ENCODE measurements around the gene RNLS.

RNLS gene

DNA sequence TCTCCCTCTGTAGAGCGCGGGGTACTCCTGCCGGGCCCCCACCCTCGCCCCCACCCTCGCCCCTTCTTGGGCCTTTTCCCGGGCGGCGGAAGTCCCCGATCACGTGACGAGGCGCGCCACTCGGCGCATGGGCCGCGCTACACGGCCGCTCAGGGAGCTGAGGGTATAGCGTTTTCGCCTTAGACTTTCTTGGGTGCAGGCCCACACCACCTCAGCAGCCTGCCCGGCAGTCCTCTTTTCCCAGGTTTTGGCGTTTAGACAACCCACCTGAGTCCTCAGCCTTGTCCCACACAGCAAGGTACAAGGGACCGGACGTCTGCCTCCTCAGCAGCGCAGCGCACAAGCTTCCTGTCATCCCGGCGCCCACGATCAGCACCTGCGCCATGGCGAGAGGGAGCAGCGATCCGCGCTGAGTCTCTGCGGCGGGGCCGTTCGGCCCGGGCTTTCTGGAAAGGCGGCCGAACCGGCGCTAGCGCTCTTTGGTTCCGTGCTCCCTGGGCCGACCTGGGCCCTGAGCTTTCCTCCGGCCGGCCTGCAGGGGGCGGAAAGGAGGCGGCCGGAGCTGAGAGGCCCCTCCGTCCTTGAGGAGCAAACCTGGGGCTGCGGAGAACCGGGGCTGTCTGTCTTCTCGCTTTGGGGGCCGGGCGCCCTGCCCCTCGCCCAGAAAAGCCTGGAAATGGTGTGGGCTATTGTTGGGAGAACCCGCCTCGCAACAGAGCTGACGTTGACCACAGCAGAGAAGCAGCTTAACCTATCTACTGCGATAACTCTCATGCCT, at the start of gene RNLS:
Gene RNLS, minus strand, starts transcription at position 513 of the 778 bp plus-strand sequence.
- peak; percentile 42 for DNase-seq (ENCODE audit: low read depth)
- H3K4me3 ChIP-seq (ENCODE audit: low read depth, low read length) = peak within 1 kb of the TSS; percentile 62
- TF ChIP-seq, protein P1, sequence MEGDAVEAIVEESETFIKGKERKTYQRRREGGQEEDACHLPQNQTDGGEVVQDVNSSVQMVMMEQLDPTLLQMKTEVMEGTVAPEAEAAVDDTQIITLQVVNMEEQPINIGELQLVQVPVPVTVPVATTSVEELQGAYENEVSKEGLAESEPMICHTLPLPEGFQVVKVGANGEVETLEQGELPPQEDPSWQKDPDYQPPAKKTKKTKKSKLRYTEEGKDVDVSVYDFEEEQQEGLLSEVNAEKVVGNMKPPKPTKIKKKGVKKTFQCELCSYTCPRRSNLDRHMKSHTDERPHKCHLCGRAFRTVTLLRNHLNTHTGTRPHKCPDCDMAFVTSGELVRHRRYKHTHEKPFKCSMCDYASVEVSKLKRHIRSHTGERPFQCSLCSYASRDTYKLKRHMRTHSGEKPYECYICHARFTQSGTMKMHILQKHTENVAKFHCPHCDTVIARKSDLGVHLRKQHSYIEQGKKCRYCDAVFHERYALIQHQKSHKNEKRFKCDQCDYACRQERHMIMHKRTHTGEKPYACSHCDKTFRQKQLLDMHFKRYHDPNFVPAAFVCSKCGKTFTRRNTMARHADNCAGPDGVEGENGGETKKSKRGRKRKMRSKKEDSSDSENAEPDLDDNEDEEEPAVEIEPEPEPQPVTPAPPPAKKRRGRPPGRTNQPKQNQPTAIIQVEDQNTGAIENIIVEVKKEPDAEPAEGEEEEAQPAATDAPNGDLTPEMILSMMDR (IDR thresholded peaks at IDR 0.05; ENCODE audit: low read depth, low read length, missing control alignments) = peak; percentile 83

- no peak overlapping the region for H3K4me3 ChIP-seq (ENCODE audit: low read depth, low read length)
- DNase-seq (ENCODE audit: low read depth) = no peak
- TF ChIP-seq, protein P1 (IDR thresholded peaks at IDR 0.05; ENCODE audit: low read depth, low read length, missing control alignments) = no peak
Measured at GRCh38 chr10:88624840-88625239, 41.7 kb upstream of the RNLS start.

- TF ChIP-seq, protein P1 (IDR thresholded peaks at IDR 0.05; ENCODE audit: low read depth, low read length, missing control alignments) = no peak
- no peak for DNase-seq (ENCODE audit: low read depth)
- H3K4me3 ChIP-seq (ENCODE audit: low read depth, low read length) = no peak overlapping the region
Measured at GRCh38 chr10:88623835-88624234, 40.7 kb upstream of the RNLS start.

DNA sequence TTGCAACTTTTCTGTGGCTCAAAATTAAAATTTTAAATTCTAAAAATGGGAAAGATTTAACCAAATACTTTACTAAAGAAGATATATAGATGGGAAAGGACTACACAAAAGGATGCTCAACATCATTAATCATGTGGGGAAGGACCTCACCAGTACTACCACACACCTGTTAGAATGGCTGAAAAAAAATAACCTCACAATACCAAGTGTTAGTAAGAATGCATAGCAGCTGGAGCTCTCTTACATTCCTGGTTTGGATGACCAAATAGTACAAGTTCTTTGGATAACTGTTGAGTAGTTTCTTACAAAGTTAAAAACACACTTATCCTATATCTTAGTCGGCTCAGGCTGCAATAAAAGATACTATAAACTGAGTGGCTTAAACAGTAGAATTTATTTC, 37.3 kb upstream of the RNLS start:
- DNase-seq (ENCODE audit: low read depth) = no peak
- H3K4me3 ChIP-seq (ENCODE audit: low read depth, low read length) = no peak overlapping the region
- TF ChIP-seq, protein P1 (IDR thresholded peaks at IDR 0.05; ENCODE audit: low read depth, low read length, missing control alignments) = no peak

DNA sequence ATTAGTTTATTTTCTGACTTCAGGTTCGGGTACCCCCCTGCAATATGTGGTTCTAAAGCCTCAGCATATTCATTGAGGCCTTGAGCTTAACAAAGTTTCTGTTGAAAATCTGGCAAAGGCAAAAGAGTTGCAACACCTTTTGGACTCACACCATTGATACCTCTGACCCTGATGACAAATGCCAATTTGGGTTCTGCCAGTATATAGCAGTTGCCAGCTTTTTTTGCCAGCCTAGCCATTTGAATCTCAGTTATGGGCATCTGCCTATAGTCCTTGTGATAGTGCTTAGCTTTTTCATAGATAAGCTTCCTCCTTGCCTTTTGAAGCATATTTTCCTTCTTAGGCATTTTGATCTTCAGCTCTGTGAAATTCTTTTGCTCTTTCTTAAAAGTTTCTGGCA, 35.4 kb upstream of the RNLS start:
- TF ChIP-seq, protein P1 (IDR thresholded peaks at IDR 0.05; ENCODE audit: low read depth, low read length, missing control alignments) = no peak
- no peak for DNase-seq (ENCODE audit: low read depth)
- H3K4me3 ChIP-seq (ENCODE audit: low read depth, low read length) = no peak overlapping the region

DNA sequence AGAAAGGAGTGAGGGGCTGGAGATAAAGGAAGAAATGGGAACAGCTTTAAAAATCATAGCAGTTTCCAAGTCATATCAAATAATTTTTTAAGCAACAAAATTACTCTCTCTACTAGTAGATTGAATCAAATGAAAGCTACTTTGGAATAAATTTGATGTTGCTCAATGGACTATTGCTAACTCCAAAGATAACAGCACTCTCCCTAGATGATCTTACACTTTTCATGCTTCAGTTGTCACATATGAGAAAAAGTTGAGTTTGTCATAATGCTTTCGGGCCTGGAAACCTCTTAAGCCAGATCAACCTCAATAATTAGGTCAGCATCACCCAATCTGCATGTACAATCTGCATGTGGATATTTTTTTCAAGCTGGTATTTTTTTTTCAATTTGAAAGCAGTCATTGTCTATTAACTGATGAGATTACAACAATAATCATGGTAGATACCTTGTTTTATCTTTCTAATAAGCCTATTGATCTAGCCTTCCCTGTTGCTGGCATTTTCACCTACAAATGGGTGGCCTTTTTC, 34.7 kb upstream of the RNLS start:
- no peak overlapping the region for H3K4me3 ChIP-seq (ENCODE audit: low read depth, low read length)
- no peak for DNase-seq (ENCODE audit: low read depth)
- TF ChIP-seq, protein P1 (IDR thresholded peaks at IDR 0.05; ENCODE audit: low read depth, low read length, missing control alignments) = no peak

Measured in GM12864 (cell line).